ENCODE results near the gene HLA-DPA1. TPM values are rescaled to one million over a fixed set of nuclear protein-coding genes. Genes with fewer than 3 reads are reported as not detected.
"Not testable (repeated sequence)": the region's sequence is repeated elsewhere in the genome, so short reads cannot be mapped to it uniquely, and the experiment has no call there.

Gene HLA-DPA1
- total RNA-seq: 141 TPM

DNA sequence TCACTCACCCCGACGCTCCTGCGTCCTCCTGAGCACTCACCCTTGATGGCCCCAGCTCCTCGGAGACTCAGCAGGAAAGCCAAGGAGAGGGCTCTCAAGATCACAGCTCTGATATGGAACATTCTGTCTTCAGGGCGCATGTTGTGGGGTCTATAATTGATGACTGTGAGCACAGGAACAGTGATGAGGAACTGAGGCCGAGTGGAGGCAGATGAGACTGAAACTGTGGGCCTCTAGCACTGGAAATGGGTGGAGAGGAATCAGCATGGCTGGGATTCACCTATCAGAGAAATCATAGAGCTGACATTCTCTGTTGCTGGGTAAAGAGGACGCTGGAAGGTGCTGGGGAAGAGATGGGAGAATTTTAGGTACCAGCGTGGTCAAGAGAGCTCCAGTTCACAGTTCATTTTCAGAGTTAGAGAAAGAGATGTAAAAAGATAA lies at the start of gene HLA-DPA1:
TSS of gene HLA-DPA1 (minus strand) at position 219 of the 441 bp plus-strand sequence.
- no peak for DNase-seq (ENCODE audit: low spot score)
- ATAC-seq: peak; percentile 83
- intact Hi-C loops (cut with DNase I): no loop called here

DNA sequence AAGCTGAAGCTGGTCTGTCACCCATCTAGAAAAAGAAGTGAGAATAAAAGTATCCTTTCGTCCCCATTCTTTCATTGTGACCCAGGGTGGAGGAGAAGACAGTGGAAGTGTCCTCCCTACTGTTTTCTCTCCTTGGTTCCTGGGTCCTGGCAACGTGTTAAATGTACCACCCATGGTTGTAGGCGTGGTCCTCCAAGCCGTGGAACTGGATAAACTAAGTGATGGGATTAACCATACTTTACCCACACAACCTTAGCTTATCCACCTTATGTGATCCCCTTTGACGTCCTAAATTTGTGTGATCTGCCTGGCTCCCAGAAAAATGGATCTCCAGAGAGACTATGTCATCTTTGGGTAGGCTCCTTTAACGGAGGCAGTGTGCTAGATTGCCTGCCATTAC lies 49.7 kb upstream of the HLA-DPA1 start:
- intact Hi-C loops (cut with DNase I): loop anchor here (5.0 kb wide), 1 partner anchor 124 kb away; no protein-coding TSS in a partner anchor
- ATAC-seq (no peak), DNase-seq (ENCODE audit: low spot score) (no peak)

DNA sequence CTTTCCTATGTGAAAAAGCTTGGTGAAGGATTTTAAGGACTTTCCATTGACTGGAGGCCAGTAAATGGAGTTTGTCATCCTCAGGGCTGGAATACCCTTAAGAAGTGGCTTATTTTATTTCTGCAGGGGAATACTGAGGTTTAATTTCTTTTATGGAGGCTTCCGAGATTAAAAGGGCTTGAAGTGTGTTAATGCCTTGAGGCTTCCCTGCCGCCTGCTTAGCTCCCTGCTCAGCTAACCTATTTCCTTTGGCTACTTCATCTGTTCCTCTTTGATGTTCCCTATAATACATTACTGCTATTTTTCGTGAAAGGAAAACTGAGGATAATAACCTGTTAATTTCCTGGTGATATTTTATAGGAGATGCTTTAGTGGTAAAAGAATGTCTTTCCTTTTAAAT lies 46.6 kb upstream of the HLA-DPA1 start:
- intact Hi-C loops (cut with DNase I): loop anchor here (5.0 kb wide), 1 partner anchor 127 kb away; no protein-coding TSS in a partner anchor
- no peak for ATAC-seq

DNA sequence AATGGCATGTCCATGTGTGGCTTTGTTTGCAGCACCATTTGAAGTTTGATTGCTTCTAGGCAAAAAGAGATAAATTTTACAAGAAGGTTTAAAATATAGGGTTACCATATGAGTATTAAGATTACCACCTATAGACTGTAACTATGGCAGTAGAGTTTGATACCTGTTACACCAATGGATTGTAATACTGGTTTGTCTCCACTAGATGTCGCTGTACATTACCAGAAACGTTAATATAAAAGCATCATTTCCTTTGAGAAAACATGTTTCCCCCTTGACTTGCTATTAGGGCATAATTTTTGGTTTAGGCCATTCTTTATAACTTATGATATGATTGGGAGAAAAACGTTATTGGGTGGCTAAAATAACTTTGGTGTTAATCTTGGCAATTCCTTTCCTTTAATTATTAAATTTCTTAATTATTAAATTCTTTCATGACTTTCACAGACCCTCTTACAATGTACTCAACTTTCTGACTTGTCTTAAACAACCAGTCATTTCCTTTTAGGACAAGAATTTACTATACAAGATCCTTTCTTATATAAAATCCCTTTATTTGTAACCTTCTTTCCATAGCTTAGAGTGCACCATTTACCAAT lies 45.2 kb upstream of the HLA-DPA1 start:
- DNase-seq (ENCODE audit: low spot score) (no peak), ATAC-seq (peak; percentile 48)
- intact Hi-C loops (cut with DNase I): no loop called here

More for the DNA sequence above, 46.6 kb upstream of the HLA-DPA1 start:
- DNase-seq (ENCODE audit: low spot score): no peak

DNA sequence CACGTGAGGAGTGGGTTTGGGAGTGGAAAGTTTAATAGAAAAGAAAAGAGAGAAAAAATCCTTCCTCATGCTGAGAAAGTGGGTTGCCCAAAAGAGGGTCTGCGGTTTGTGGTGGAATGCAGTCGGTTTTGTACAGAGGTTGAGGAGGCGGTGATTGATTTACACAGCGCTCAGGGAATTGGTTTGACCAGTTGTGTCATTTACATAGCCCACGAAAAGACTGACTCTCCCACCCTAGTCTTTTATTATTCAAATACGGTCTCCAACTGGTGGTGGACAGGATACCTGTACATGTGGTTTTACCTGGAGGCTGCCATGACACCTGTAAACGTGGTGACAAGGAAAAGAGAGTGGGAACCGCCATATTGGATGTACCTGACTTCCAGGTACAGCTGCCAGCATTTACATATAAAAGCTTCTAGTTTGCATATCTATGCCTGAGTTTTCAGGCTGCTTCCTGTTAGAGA lies 44.4 kb upstream of the HLA-DPA1 start:
- DNase-seq (ENCODE audit: low spot score) (no peak), ATAC-seq (no peak)
- intact Hi-C loops (cut with DNase I): no loop called here

DNA sequence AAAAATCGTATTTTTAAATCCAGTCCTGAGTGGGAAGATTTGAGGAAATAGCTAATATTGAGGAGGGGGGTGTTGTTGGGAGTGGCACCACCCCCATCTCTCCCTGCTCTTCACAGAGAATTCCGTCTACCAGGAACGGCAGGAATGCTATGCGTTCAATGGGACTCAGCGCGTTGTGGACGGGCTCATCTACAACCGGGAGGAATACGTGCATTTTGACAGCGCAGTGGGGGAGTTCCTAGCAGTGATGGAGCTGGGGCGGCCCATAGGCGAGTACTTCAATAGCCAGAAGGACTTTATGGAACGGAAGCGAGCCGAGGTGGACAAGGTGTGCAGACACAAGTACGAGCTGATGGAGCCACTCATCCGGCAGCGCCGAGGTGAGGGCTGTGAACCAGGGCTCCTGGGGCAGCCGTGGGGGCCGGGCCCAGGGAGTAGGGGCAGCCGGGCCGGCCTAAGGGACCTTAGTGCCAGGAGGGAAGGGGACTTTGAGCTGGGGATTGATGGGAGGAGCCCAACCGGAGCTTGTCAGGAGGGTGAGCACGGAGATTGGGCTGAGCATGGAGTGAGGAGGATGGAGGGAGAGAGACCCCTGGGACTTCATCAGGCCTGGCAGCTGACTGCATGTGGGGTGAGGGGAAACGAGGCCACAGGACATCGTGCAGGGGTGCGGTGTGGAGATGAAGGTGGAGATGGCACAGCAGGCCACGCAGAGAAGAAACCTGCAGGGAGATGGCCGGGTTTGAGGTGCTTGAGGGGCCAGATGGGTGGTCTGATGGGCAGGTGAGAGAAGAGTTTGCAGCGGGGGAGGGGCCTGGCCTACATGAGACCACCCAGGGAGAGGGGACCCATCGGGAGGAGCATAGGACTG lies 43.6 kb upstream of the HLA-DPA1 start:
- ATAC-seq: no peak
- intact Hi-C loops (cut with DNase I): no loop called here
- DNase-seq (ENCODE audit: low spot score): no peak

DNA sequence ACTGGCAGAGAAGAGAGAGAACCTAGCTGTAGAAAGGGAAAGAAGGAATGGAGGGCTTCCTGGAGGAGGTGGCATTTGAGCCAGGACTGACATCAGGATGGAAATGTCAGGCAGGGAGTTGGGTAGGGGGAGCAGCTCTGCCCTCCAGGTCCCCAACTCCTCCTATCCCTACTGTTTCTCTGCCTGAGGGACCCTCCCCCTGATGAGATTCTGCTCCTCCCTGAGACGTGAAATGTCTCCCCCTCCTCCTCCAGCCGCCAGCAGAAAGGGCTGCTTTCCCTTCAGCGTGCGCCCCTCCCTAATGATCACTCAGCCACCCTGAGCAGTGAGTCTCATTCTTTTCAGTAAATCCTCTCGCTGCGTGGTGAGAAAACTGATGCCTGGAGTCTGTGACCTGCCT lies 43.0 kb upstream of the HLA-DPA1 start:
- DNase-seq (ENCODE audit: low spot score): no peak
- ATAC-seq: no peak
- intact Hi-C loops (cut with DNase I): no loop called here

DNA sequence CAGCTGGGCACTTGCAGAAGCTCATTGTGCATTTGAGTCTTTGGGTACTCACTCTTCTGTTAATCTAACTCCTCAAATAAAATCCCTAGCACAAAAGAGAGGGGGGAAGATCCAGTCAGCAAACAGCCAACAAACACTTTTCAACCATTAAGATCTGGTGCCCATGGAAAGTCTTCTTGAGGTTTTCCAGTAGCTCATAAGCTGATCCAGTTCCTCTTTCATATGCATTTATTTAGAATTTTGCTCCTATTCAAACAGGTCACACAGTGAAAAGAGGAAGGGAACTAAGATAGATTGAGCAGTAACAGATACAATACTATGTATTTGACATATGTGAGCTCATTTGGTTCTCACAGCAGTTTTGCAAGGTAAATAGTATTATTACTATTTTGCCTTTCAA lies 41.0 kb upstream of the HLA-DPA1 start:
- DNase-seq (ENCODE audit: low spot score): no peak
- intact Hi-C loops (cut with DNase I): no loop called here

DNA sequence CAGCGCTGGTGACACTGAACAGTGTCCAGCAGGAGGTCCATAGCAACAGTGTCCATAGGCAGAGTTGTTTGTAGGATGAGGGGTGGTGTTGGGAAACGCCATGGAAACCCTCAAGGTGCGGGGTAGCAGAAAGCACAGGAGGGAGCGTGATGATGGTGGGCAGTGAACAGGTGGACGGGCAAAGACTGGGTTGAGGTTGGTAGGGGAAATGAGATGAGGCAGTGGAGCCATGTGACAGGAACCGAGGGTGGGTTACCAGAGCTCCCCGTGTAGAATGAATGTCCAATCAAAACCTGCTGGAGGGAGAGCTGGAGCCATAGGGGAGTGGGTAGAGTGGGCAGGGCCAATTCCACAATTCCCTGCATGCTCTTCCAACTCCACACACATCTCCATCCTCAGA lies 40.3 kb upstream of the HLA-DPA1 start:
- no peak for DNase-seq (ENCODE audit: low spot score)
- no peak for ATAC-seq
- intact Hi-C loops (cut with DNase I): no loop called here

More for the DNA sequence above, 41.0 kb upstream of the HLA-DPA1 start:
- no peak for ATAC-seq

DNA sequence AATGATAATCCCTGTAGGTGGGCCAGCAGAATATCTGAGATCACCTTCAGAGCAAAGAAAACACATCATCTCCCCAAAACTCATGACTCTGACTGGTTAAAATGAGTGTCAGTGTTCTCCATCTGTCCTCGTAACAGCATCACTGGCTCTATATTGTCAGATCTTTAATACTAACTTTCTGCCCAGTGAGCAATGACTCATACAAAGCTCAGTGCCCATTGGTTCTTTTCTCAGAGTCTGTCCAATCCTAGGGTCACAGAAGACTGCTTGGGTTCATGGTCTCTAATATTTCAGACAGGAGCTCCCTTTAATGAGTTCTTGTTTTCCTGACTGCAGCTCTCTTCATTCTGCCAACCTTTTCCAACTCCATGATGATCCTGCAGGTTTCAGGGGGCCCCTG lies 38.7 kb upstream of the HLA-DPA1 start:
- intact Hi-C loops (cut with DNase I): no loop called here
- ATAC-seq (peak; percentile 90), DNase-seq (ENCODE audit: low spot score) (no peak)

DNA sequence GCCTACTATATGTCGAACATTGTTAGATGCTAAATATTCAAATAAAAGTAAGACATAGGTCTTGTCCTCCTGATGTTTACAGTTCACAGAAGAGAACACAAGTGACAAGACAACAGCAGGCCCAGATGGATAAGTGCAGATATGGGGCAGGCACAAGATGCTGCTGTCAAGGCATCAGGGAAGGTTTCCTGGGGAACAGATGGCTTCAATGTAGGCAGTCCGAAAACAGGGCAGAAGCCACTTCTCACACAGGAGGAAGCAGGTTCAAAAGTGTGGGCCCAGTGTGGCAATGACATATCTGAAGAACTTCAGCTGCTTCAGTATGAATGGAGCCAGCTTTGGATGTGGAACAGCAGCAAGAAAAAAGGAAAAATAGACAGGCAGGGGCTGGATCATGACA lies 34.9 kb upstream of the HLA-DPA1 start:
- intact Hi-C loops (cut with DNase I): no loop called here
- no peak for ATAC-seq
- no peak for DNase-seq (ENCODE audit: low spot score)

DNA sequence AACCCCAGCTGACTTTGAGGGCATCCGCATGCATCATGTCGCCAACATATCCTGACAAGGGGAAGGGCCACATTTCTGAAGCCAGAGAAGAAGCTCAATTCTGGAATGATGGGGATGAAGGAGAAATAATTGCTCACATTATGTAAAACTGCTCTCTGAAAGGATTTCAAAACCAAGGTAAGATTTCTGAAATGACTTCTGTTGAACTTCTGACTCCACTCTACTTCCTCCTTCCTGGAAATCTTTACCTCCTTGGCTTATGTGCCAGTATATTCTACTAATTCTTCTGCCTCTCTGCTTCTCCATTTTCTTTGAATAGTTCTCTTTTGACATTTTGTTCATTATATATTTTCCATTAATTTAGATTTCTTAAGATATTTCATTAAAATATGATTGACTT lies 34.2 kb upstream of the HLA-DPA1 start:
- ATAC-seq (no peak), DNase-seq (ENCODE audit: low spot score) (no peak)
- intact Hi-C loops (cut with DNase I): no loop called here

DNA sequence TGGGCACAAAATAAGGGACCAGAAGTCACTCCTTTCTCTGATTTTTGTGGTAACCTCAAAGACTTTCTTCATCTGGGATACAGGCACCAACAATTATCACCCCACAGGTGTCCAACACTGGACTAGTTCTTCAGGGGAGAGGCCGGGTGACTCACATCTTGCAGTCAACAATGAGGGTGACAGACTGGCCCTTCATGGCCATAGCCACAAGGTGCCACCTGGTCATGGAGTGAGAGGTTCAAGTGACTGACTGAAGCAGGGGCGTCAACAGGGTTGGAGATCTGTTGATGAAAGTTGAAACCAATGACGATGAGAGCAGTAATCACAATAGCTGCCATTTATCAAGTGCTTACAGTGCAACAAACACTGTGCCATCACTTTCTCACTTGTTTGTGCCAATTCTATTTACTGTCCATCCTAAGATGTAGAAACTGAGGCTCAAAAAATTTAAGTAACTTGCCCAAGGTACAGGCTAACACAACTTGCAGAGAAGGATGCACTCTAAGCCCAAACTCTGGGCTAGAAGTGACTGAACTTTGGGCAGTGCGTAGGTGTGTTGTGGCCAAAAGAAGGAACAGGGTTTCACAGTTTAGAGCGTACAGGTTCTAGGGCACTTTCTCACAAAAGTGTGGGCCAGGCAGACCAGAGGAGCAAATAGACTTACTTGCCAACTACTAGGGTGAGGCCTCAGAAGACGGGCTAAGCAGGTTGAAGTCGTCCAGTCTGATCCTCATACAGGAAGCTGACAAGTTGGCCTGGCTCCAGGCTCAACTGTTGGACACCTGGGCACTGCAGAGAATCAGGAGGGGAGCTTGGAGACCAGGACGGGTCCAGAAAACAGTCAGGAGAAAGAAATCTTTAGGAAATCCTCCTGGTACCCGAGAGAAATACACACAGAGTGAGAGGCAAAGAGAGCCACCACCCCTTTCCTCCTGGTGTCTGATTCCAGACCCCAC lies 32.7 kb upstream of the HLA-DPA1 start:
- intact Hi-C loops (cut with DNase I): no loop called here
- DNase-seq (ENCODE audit: low spot score) (no peak), ATAC-seq (no peak)

DNA sequence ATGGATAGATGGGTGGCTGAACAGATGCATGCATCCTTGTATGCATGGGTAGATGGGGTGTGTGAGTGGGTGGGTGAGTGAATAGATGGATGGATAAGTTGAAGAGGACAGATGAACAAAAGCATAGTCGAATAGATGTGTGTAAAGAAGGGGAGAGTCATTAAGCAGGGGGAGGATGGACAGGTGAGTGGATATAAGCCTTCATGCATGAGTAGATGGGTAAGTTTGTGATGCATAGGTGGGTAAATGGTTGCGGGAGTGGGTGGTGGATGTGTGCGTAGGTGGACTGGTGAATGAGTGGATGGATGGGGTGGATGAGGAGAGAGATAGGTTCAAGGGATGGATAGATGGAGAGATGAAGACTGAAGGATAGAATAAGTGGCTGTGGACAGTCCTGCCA lies 31.9 kb upstream of the HLA-DPA1 start:
- ATAC-seq (no peak), DNase-seq (ENCODE audit: low spot score) (no peak)
- intact Hi-C loops (cut with DNase I): no loop called here

DNA sequence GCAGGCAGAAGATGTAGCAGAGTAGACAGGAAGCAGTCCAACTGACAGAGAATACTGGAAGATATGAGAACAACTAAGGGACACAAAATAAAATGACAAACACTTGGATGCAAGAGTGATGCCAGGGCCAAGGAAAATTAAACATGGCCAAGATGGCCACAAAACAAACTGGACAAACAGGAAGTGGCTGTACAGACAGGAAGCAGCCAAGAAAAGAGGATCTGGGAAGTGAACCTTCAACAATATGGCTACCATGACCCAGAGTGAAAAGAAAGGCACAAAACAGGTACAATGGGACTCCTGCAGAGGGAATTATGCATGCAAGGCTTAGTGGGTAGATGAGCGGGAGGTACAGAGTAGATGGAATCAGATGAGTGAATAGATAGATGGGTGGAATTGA lies 31.4 kb upstream of the HLA-DPA1 start:
- no peak for DNase-seq (ENCODE audit: low spot score)
- intact Hi-C loops (cut with DNase I): no loop called here
- no peak for ATAC-seq

DNA sequence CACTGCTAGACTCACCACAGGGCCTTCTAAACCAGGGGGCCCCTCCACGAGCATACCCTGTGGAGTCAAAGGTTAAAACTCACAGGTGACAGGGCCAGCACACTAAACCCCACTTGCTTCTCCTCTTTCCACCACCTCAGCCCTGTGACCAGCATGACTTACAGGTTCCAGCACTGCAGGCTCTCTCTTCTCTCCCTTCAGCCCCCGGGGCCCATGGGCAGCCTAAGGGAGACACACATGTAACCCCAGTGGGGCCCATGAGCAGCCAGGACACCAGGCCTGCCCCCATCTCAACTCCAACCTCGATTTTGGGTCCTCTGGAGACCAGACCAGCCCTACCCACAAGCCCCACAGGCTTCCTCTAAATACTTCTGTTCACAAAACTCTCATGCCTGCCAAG lies 30.3 kb upstream of the HLA-DPA1 start:
- ATAC-seq (no peak), DNase-seq (ENCODE audit: low spot score) (no peak)
- intact Hi-C loops (cut with DNase I): no loop called here

DNA sequence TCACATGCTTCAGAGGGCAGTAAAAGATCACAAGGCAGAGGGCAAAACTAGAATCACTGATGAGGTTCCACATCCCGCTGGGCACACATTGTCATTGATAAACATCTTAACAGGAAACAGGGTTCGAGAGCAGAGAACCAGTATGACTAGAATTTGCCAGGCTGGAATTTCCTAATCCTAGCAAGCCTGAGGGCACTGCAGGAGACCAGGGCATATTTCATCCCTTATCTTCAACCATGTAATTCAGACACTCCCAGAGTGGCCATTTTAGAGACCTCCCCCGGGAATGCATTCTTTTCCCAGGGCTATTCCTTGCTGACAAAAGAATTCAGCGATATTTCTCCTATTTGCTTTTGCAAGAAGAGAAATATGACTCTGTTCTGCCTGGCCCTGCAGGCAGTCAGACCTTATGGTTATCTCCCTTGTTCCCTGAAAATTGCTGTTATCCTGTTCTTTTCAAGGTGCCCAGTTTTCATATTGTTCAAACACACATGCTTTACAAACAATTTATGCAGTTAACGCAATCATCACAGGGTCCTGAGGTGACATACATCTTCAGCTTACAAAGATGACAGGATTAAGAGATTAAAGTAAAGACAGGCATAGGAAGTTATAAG lies 27.8 kb upstream of the HLA-DPA1 start:
- intact Hi-C loops (cut with DNase I): not testable (repeated sequence)

DNA sequence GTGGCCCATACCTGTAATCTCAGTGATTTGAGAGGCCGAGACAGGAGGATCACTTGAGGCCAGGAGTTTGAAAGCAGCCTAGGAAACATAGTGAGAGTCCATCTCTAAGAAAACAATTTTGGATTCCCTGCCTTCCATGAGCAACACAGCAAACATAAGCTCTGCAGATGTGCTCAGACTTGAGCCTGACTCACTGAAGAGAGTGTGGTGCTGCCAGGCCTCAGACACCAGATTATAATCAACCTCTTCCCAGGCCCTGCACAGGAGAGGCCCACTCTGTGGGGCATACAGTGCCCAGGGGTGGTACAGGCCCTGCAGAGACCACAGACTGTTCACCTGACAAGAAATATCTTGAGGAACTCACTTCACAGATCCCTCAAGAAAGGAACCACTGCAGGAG lies 22.2 kb upstream of the HLA-DPA1 start:
- ATAC-seq: no peak

More for the DNA sequence above, 27.8 kb upstream of the HLA-DPA1 start:
- DNase-seq (ENCODE audit: low spot score); ATAC-seq: not testable (repeated sequence)

DNA sequence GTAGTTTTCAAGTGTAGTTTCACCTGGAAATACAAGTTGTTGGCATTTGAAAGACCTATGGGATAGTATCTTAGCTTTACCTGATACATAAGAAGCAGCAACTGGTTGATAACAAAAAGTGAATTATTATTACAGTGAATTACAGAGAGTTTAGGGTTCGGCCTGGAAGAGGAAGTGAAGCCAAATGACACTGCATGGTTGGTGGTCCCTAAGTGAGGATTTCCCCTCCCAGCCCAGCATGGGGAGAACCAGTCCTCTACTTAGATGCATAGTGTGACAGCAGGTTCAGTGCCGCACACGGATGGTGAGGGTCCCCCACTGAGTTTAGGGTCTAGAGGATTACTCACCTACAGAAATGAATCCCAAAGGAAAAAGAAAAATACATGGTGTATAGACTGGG lies 20.4 kb upstream of the HLA-DPA1 start:
- no peak for DNase-seq (ENCODE audit: low spot score)
- intact Hi-C loops (cut with DNase I): no loop called here
- ATAC-seq: no peak

More for the DNA sequence above, 22.2 kb upstream of the HLA-DPA1 start:
- intact Hi-C loops (cut with DNase I): no loop called here
- DNase-seq (ENCODE audit: low spot score): no peak
